Ecto neural progenitor cell (in vitro differentiated cells): Measurements from ENCODE around the gene CATSPERD.
"Not testable (repeated sequence)": the region's sequence is repeated elsewhere in the genome, so short reads cannot be mapped to it uniquely, and the experiment has no call there.

Experiments used
- DNase-seq: peaks from one replicate; pipeline ENCODE4 v3.0.0-alpha.2; 2018; ENCODE audit warnings: low spot score

The CATSPERD gene

DNA sequence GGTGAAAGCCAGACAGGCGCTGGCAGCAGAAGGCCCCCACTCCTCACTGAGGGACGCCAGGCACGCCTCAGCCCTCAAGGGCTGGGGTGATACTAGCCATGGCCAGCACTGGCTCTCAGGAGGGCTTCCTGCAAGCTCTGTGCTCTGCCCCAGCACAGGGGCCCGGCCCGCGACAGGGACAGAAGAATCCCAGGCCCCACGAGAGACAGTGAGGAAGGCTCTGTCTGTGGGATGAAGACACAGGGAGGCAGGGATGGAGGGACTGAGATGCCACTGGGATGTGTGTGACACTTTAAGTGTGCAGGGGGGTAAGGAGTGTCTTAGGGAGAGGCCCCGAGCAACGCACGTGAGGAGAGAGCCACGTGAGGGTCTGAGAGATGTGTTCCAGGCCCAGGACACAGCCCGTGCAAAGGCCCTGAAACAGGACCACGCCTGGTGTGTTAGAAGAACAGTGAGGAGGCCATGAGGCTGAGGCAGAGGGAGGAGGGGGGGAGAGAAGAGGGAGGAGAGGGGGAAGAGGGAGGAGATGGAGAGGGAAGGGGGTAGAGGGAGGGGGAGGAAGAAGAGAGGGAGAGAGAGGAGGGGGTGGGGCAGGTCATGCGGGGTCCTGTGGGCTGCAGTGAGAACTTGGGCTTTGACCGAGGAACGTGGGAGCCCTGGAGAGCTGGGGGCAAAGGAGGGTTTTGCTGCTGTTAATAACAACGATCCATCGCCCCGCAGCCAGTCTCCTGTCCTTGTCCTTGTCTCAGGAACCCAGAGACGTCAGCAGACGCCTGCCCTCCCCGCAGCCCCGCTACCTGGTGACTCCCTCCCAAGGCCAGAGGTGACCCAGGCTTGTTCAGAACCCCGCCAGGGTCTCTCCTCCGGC is 23.2 kb upstream of the CATSPERD start:
- no peak for DNase-seq

DNA sequence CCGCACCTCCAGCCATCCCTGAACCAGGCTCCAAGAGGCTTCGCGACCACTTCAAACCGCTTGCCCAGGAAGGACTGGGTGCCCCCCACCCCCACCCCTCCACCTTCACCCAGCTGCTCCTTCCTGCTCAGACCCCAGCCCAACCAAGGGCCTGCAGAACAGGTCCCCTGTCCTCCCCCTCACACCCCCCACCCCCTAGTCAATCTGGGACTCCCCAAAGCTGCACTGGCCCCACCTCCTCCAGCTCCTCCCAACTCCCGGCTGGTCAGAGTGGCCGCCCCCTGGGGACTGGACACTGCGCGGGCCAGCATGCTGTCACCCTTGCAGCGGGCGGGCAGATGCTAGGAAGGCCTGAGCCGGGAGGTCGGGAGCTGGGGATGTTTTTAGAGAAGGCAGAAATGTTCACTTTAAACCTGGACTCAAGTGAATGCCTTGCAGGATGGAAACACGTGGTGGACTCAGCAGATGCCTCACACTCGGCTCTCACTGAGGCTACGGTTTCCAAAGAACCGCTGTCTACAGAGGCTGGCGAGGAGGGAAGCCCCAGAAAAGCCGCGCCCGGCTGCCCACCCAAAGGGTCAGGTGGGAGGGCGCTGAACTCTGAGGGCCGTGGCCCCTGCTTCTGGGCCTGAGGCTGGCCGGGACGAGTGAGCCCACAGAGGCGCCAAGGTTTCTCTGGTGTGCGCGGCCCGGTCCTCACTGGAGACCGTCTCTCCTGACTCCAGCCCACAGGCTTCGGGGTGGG is 22.4 kb upstream of the CATSPERD start:
- DNase-seq = no peak

DNA sequence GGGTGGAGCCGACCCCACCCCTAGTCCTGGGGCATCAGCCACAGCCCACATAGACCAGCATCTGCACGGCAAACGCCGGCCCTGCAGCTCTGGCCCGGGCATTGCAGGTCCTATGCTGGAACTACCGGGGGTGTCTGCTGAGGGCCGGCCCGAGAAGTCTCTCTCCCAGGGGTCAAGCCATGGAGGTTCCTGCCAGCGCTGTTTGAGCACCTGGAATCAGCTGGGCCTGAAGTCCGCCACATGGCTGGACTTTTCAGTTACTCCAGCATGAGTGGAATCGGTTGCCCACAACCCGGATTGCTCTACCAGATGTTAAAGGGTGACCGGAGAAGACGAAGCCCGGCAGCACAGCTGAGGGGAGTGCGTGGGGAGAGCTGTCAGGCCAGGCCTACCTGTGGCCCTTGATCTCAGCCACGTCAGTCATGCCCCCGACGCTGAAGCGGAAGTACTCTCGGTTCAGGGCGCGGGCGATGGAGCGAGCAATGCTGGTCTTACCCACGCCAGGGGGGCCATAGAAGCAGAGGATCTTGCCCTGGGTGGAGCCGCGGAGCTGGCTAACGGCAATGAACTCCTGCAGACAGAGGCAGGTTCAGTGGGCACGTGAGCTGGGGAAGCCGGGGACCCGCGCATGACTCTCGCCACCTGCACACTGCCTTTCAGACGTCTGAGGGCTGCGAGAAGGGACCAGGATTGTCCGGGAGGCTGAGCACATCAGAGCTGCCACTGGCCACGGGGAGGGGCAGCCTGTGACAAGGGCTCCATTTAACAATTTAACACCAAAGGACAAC is 21.6 kb upstream of the CATSPERD start:
- DNase-seq = no peak

DNA sequence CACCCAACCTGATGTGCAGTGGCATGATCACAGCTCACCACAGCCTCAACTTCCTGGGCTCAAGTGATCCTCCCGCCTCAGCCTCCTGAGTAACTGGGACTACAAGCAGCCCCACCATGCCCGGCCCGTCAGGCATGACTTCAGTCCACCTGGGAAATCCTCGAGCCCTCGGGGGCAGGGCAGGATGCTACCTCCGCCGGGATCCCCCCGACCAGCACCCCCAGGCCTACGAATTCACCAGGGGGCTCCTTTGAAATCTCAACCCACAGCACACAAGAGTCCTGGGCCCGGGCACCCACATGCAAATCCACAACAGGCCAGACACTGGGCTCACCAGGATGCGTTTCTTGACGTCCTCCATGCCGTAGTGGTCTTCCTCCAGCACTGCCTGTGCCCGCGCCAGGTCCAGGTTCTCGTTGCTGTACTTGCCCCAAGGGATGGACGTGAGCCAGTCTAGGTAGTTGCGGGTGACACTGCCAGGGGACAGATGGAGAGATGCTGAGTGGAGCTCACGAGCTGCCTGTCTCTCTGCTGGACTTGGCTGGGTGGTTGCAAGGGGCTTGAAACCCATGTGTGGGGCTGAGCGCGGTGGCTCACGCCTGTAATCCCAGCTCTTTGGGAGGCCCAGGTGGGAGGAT is 19.9 kb upstream of the CATSPERD start:
- DNase-seq = no peak

DNA sequence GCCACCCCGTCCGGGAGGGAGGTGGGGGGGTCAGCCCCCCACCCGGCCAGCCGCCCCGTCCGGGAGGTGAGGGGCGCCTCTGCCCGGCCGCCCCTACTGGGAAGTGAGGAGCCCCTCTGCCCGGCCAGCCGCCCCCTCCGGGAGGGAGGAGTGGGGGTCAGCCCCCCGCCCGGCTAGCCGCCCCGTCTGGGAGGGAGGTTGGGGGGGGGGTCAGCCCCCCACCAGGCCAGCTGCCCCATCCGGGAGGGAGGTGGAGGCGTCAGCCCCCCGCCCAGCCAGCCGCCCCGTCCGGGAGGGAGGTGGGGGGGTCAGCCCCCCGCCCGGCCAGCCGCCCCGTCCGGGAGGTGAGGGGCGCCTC is 18.4 kb upstream of the CATSPERD start:
- DNase-seq = not testable (repeated sequence)

DNA sequence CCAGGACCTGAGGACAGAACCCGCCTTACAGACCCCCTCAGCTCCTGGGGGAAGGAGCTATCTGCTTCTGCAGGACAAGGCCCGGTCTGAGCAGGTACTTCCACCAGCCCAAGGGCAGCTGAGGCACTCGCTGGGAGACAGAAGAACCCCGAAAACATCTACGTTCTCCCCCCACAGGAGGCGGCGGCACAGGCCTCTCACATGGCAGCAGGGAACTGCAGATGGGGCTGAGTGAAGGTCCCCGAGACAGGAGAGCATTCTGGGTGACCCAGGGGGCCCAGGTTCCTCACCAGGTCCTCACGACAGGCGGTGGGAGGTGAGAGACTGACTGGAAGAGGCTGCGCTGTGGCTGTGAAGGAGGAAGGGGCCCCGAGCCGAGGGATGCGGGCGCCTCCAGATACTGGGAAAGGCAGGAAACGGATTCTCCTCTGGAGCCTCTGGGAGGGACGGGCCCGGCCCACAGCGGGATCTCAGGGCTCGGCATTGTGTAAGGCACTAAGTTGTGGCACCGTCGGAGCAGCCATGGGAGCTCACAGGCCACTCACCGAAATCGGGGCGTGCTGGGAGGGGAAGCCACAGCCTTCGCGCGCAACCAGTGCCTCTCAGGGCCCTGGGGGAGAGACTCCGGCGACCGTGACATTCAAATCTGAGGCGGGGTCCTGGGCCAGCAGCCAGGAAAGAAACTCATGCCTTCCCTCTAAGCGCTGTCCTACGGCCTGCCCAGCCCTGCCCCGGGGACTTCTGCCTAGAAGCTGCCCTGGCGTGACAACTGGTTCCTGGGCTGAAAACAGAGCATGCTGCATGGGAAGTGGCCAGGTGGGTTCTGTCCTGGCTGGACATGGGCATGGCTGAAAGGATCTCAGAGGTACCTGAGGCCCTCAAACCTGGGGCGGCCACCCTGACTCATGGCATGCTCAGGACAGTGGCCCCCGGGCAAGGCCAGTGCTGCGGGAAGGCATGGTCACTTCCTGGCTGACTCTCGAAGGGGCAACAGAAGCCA is 16.3 kb upstream of the CATSPERD start:
- no peak for DNase-seq

DNA sequence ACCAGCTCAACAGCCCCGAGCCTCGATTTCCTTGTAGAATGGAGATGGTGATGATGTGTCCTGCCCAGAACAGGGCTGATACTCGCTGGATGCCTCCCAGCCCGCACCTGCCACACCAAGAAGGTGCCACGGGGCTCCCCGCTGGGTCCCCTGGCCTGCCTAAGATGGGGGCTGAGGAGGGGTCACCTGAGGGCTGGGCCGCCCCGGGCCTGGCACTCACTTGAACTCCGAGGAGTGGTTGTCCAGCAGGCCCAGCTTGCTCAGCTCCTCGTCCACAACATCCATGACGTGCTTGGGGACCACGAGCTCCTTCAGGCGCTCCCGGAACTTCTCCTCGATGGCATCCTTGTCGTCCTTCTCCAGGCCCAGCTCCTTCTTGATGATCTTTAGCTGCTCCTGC is 14.9 kb upstream of the CATSPERD start:
- no peak for DNase-seq

DNA sequence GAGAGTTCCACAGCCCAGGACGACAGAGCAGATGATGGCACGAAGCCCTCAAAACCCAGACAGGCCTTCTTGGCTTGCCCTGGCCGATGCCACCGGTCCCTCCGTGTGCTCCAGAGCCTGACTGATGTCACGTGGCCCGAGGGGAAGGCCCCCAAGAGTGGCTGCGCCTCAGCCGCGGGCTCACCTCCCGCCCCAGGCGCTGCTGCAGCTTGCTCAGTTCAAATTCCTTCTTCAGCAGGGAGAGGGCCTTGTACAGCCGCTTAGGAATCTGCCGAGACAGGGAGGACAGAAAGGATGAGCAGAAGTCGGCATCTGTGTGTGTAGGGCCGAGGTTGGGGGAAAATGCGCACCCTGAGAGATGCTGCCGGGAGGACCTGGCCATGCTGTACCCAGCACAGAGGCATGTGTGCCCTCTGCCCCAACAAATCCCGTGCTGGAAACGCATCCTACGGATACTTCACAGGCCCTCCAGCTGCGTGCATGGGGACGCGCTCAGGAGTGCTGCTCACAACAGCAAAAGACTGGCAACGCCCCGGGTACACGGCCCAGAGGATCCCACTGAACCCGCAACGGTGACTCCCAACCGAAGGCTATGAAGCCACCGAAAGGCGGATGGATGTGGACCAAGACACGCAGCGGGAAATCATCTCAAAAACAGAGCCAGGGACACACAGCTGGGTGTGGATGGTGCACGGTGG is 13.4 kb upstream of the CATSPERD start:
- no peak for DNase-seq

DNA sequence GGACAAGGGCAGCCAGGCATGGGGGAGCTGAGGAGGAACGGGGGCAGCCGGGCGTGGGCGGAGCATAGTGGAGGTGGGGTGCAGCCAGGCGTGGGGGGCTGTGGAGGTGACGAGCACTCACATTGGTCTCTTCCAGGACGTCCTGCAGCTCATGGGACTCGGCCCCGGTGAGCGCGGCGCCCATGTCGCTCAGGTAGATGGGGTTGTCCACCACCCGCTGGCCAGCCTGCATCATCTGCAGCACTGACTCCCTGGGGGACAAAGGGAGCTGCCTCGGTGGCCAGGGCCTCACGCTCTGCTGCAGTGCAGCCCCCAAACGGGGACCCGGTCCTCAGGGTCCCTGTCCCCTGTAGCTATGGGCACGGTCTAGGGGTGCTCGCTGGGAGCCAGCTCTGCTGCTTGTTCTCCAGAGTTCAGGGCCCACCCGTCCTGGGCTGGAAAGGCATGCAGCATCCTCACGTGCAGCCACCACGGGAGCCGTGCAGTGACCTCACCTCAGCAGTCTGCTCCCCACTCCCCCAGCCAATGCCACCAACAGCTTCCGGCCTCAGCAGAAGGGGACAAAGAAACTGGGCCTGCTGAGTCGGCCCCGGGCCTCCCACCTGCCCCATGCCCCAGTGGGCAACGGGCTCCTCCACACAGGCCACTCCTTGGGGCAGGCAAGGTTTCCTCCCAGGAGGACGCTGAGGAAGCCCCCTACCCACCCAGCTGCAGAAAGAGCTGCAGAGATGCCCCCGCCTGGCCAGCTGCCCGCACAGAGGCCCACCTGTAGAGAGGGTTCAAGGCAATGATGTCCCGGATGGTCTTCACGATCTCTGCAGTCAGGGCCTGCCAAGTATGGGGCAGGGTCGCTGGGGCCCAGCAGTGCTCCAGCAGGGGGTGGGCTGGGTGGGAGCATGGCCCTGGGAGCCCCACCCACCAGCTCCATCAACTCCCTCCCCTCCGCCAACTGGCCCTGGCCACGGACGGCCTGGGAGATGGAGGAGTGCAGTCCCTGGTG is 12.6 kb upstream of the CATSPERD start:
- DNase-seq = no peak

DNA sequence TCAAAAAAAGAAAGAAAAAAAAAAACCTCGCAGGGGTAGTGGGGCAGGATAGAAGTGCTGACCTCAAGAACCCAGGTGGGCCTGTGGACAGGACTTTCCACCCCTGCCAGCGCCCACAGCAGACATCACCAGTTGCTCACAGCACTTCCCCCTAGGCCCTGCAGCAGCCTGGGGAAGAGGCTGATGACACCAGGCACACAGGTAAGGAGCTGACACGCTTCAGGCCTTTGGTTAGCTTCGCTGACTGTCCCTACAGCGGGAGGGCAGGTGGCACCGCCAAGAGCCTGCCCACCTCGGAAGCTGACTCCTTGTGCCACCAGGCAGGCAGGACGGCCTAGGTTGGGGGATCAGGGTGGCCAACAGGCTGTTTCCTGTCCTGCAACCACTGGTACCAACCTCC is 9.4 kb upstream of the CATSPERD start:
- no peak for DNase-seq

DNA sequence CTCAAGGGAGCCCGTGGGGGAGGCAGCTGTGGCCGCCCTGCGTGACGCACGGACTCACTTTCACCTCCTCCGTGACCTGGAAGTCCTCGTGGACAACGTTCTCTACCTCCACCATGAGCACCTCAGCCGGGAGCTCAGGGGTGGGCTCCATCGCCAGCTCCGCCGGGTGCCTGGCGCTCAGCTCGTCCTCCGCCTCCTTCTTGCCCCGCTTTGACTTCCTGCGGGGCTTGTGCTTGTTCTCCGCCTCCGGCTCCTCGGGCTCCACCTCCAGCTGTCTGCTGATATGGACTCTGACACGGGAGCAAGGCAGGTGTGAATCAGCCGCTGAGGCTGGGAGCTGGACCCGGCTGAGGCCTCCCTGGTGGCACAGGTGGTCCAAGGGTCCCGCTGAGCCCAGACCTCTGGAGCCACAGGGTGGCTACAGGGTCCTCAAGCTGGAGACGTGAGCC is 8.7 kb upstream of the CATSPERD start:
- no peak for DNase-seq

DNA sequence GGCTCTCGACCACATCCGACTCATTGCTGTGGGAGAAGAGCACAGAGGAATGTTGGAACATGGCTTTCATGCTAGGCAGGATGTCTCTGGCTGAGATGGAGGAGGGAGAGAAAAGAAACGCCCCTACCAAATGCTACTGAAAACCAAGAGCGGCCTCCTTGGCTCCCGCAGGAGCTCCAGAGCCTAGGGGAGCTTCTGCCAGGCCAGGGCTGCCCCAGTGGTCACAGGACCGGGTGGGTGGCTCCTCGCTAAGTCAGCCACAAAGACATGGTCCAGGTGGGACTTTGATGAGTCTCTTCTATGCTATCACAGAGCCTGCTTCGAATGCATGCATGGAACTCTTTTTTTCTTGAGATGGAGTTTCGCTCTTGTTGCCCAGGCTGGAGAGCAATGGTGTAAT is 7.2 kb upstream of the CATSPERD start:
- no peak for DNase-seq

DNA sequence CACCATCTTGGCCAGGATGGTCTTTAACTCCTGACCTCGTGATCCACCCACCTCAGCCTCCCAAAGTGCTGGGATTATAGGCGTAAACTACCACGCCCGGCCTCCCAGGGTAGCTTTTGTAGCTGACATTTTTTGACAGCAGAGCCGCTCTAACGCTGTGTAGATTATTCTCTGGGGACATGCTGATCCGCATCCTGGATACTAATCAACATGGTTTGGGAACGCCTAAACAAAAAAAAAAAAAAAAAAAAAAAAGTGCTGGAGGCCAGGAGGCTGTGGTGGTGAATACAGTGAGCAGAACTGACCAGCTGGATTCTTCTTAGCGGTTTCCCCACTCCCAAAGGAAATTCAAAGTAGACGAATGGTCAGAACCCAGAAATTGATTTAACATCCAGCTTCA is 5.6 kb upstream of the CATSPERD start:
- DNase-seq = no peak

DNA sequence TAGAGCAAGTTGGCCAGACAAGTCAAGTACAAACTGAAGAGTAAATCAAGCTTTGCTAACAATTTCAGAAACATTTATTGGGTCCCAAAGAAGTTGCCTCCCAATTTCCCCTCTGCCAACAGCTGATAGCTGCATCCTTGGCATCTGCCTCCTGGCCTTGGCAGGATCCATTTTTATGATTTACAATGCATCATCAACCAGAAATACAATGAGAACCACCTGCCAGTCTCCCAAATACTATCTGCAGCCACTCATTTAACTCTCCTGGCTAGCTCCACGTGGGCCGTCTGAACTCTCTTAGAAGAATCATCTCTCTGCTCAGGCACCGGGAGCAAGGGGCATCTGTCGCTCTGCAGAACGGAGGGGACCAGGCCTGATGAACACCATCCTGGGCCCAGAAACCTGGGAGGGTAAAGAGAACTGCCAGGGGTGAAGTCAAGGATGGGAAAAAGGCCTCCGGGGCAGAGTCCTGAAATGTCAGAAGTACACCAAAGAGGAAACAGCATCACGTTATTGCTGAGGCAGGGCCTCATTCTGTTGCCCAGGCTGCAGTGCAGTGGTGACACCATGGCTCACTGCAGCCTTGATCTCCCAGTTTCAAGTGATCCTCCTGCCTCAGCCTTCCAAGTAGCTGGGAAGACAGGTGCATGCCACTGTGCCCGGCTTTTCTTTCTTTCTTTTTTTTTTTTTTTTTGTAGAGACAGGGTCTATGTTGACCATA is 3.1 kb upstream of the CATSPERD start:
- no peak for DNase-seq

DNA sequence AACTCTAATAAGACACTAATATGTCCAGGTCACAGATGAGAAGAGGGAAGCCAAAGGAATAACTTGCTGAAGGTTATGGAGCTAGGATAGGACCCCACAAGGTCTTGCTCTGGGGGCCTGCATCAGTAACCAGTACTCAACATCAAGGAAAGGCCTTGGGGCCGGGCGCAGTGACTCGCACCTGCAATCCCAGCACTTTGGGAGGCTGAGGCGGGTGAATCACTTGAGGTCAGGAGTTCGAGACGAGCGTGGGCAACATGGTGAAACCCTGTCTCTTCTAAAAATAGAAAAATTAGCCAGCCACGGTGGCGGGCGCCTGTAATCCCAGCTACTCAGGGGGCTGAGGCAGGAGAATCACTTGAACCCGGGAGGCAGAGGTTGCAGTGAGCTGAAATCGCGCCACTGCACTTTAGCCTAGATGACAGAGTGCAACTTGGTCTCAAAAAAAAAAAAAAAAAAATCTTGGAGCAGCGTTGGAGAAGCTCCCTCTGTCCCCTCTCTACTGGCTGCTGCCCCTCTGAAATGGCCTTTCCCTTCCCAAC is 2.3 kb upstream of the CATSPERD start:
- DNase-seq = no peak

DNA sequence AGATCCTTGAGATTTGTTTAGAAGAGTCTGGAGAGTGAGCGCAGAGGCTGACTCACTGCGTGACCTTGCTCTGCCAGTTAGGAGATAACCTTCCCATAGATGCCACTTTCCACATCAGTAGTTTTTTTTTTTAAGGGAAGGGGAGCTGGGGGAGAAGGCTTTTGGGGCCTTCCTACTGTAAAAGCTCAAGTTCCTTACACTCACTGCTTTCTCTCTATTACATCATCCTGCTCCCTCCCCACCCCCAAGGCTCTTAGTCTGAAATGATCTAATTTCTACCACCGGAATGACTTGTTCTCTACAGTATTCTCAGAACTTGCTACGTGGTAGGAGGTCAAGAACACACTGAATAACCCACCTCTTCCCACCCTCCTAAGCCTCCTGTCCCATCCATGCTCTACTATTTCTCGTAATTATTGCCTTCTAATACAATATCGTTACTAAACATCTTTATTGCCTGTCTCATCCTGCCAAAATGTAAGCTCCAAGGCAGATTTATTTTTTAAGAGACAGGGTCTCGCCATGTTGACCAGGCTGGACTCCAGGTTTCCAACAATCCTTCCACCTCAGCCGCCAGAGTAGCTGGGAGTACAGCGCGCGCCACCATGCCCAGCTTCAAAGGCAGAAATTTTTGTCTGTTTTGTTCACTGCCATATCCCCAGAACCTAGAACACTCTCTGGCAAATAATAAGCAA is 1.7 kb upstream of the CATSPERD start:
- no peak for DNase-seq

DNA sequence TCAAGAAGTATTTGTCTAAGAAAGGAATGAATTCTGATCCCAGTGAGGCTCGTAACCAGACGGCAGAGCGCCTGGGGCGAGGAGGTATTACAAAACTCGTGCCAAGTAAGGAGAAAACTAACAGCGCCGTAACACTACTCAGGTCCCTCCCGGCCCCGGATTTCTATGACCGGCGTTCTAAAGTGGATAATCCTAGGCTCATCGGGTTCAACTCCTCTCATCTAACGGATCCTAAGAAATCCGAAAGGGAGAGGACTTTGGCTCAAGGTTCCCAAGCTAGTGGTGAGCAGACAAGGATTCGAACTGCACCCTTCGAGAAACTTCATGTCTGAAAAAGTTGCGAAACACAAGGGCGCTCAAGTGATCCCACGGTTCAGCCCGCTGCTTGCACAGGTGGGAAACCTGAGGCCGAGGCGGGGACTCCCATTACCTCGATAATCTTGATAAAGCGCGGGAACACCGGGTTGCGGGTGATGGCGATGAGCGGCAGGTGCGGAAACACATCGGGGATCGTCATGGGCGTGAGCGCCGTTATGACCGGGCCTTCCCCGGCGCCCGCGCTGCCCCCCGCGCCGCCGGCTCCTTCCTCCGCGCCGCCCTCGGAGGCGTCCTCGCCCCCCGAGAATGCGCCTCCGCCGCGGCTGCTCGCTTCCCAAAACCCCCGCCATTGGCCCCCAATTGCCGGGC is 1.0 kb upstream of the CATSPERD start:
- no peak for DNase-seq
